ENCODE results near the gene ATXN1. TPM values are rescaled to one million over a fixed set of nuclear protein-coding genes. Genes with fewer than 3 reads are reported as not detected.

Gene ATXN1
- total RNA-seq, 5 donors from 2014 or later (not counting 1 experiment from before 2014, with no cell fraction given): 65.1 to 101 (median 77.5) TPM

GRCh38 chr6:16783509-16783908 lies 22.2 kb upstream of the ATXN1 start:
- H3K4me1 Mint-ChIP-seq: peaks cover 0 to 6% (median 4%) of the 10 kb centered on the region in 3 donors
- H3K9me3 Mint-ChIP-seq: peaks cover 3 to 8% (median 4%) of the 10 kb centered on the region in 3 donors
- no peak overlapping the region for H3K4me3 ChIP-seq (ENCODE audit: control insufficient read depth in 1 of 2, extremely low read depth in 1 of 2, low read length in 1 of 2)
- ChIA-PET CTCF (interaction anchor here (0.5 to 1.2 kb wide), 4 partner anchors 9 to 931 kb away, joined by 3 to 7 read pairs (median 3); no protein-coding TSS in a partner anchor), POLR2A (no interaction called here)
- no peaks in the 10 kb centered on the region for H3K4me1 ChIP-seq (ENCODE audit: control insufficient read depth in 1 of 2, extremely low read depth in 1 of 2, insufficient read depth in 2 of 2, low read length in 2 of 2)
- no peaks in the 10 kb centered on the region for H3K36me3 ChIP-seq (ENCODE audit: control insufficient read depth in 2 of 2, extremely low read depth in 1 of 2, insufficient read depth in 1 of 2, low read length in 1 of 2)
- H3K9me3 ChIP-seq: no peaks in the 10 kb centered on the region
- no CpG with 5 or more reads among the region's 4 CpGs for WGBS (ENCODE audit: insufficient coverage)
- DNase-seq (no peak), ATAC-seq (replicated peaks in 1 of 4) (no peak)
- H3K27ac Mint-ChIP-seq: no peak overlapping the region
- no peaks in the 10 kb centered on the region for H3K27me3 ChIP-seq (replicated peaks in 1 of 2; ENCODE audit: control insufficient read depth in 2 of 2, extremely low read depth in 1 of 2, insufficient read depth in 2 of 2, low read length in 1 of 2)
- peaks cover 3% of the 10 kb centered on the region for H3K36me3 Mint-ChIP-seq
- H3K27ac ChIP-seq (ENCODE audit: low read length): no peak overlapping the region
- peaks cover 0 to 2% of the 10 kb centered on the region in 2 donors for H3K27me3 Mint-ChIP-seq
- no peak overlapping the region for H3K4me3 Mint-ChIP-seq

GRCh38 chr6:16782278-16782677 lies 21.0 kb upstream of the ATXN1 start:
- ChIA-PET POLR2A (interaction anchor here in 1 of 2 donors (0.5 kb wide), 1 partner anchor 1176 kb away, joined by 3 read pairs; no protein-coding TSS in a partner anchor), CTCF (no interaction called here)
- no peaks in the 10 kb centered on the region for H3K36me3 ChIP-seq (ENCODE audit: control insufficient read depth in 2 of 2, extremely low read depth in 1 of 2, insufficient read depth in 1 of 2, low read length in 1 of 2)
- Mint-ChIP-seq H3K9me3 (peaks cover 2 to 4% (median 4%) of the 10 kb centered on the region in 3 donors), H3K27me3 (peaks cover 0 to 3% of the 10 kb centered on the region in 2 donors), H3K4me3 (no peak overlapping the region), H3K4me1 (peaks cover 0 to 6% (median 2%) of the 10 kb centered on the region in 3 donors), H3K36me3 (peaks cover 3% of the 10 kb centered on the region), H3K27ac (no peak overlapping the region)
- no peak for ATAC-seq (replicated peaks in 1 of 4)
- H3K4me1 ChIP-seq (ENCODE audit: control insufficient read depth in 1 of 2, extremely low read depth in 1 of 2, insufficient read depth in 2 of 2, low read length in 2 of 2): no peaks in the 10 kb centered on the region
- H3K9me3 ChIP-seq: no peaks in the 10 kb centered on the region
- no peaks in the 10 kb centered on the region for H3K27me3 ChIP-seq (replicated peaks in 1 of 2; ENCODE audit: control insufficient read depth in 2 of 2, extremely low read depth in 1 of 2, insufficient read depth in 2 of 2, low read length in 1 of 2)
- H3K27ac ChIP-seq (ENCODE audit: low read length): no peak overlapping the region
- WGBS (ENCODE audit: insufficient coverage): 80% methylated on average over 2 of the region's 4 CpGs
- DNase-seq: no peak
- no peak overlapping the region for H3K4me3 ChIP-seq (ENCODE audit: control insufficient read depth in 1 of 2, extremely low read depth in 1 of 2, low read length in 1 of 2)

- no peak overlapping the region for H3K4me3 Mint-ChIP-seq
- CTCF ChIA-PET: interaction anchor here in 1 of 2 donors (0.6 kb wide), 1 partner anchor 812 kb away, joined by 6 read pairs; no protein-coding TSS in a partner anchor
These were observed 20.3 kb upstream of the ATXN1 start for GRCh38 chr6:16781348-16782169.

GRCh38 chr6:16778521-16778920 lies 17.3 kb upstream of the ATXN1 start:
- no peak for DNase-seq
- H3K4me1 ChIP-seq (ENCODE audit: control insufficient read depth in 1 of 2, extremely low read depth in 1 of 2, insufficient read depth in 2 of 2, low read length in 2 of 2): no peaks in the 10 kb centered on the region
- Mint-ChIP-seq H3K4me1 (peaks cover 0 to 6% (median 0%) of the 10 kb centered on the region in 3 donors), H3K27ac (no peak overlapping the region), H3K36me3 (peaks cover 3% of the 10 kb centered on the region), H3K4me3 (no peak overlapping the region), H3K27me3 (peaks cover 3 to 4% of the 10 kb centered on the region in 2 donors), H3K9me3 (peaks cover 2 to 4% (median 4%) of the 10 kb centered on the region in 3 donors)
- no CpG with 5 or more reads among the region's 5 CpGs for WGBS (ENCODE audit: insufficient coverage)
- H3K27me3 ChIP-seq (replicated peaks in 1 of 2; ENCODE audit: control insufficient read depth in 2 of 2, extremely low read depth in 1 of 2, insufficient read depth in 2 of 2, low read length in 1 of 2): no peaks in the 10 kb centered on the region
- POLR2A ChIA-PET: no interaction called here
- H3K36me3 ChIP-seq (ENCODE audit: control insufficient read depth in 2 of 2, extremely low read depth in 1 of 2, insufficient read depth in 1 of 2, low read length in 1 of 2): no peaks in the 10 kb centered on the region
- no peak overlapping the region for H3K27ac ChIP-seq (ENCODE audit: low read length)
- H3K4me3 ChIP-seq (ENCODE audit: control insufficient read depth in 1 of 2, extremely low read depth in 1 of 2, low read length in 1 of 2): no peak overlapping the region
- no peak for ATAC-seq (replicated peaks in 1 of 4)
- no peaks in the 10 kb centered on the region for H3K9me3 ChIP-seq
- CTCF ChIA-PET: no interaction called here

More at GRCh38 chr6:16781348-16782169, 20.3 kb upstream of the ATXN1 start:
- no peak for DNase-seq
- ATAC-seq (replicated peaks in 1 of 4): no peak
- Histone ChIP-seq H3K9me3 (no peaks in the 10 kb centered on the region), H3K4me3 (ENCODE audit: control insufficient read depth in 1 of 2, extremely low read depth in 1 of 2, low read length in 1 of 2) (no peak overlapping the region), H3K4me1 (ENCODE audit: control insufficient read depth in 1 of 2, extremely low read depth in 1 of 2, insufficient read depth in 2 of 2, low read length in 2 of 2) (no peaks in the 10 kb centered on the region), H3K27ac (ENCODE audit: low read length) (no peak overlapping the region), H3K27me3 (replicated peaks in 1 of 2; ENCODE audit: control insufficient read depth in 2 of 2, extremely low read depth in 1 of 2, insufficient read depth in 2 of 2, low read length in 1 of 2) (no peaks in the 10 kb centered on the region), H3K36me3 (ENCODE audit: control insufficient read depth in 2 of 2, extremely low read depth in 1 of 2, insufficient read depth in 1 of 2, low read length in 1 of 2) (no peaks in the 10 kb centered on the region)
- Mint-ChIP-seq H3K9me3 (peaks cover 2 to 4% (median 4%) of the 10 kb centered on the region in 3 donors), H3K27me3 (peaks cover 3 to 4% of the 10 kb centered on the region in 2 donors), H3K27ac (no peak overlapping the region), H3K4me1 (peaks cover 0 to 6% (median 0%) of the 10 kb centered on the region in 3 donors), H3K36me3 (peaks cover 3% of the 10 kb centered on the region)
- 88% methylated on average over 8 of the region's 8 CpGs for WGBS (ENCODE audit: insufficient coverage)
- POLR2A ChIA-PET: no interaction called here

GRCh38 chr6:16777794-16778193 lies 16.5 kb upstream of the ATXN1 start:
- Mint-ChIP-seq H3K36me3 (peaks cover 3% of the 10 kb centered on the region), H3K27me3 (peaks cover 3 to 4% of the 10 kb centered on the region in 2 donors), H3K27ac (no peak overlapping the region), H3K4me1 (peaks cover 0 to 6% (median 2%) of the 10 kb centered on the region in 3 donors), H3K4me3 (no peak overlapping the region), H3K9me3 (peaks cover 2 to 4% (median 4%) of the 10 kb centered on the region in 3 donors)
- DNase-seq (no peak), ATAC-seq (replicated peaks in 1 of 4) (no peak)
- Histone ChIP-seq H3K27me3 (replicated peaks in 1 of 2; ENCODE audit: control insufficient read depth in 2 of 2, extremely low read depth in 1 of 2, insufficient read depth in 2 of 2, low read length in 1 of 2) (no peaks in the 10 kb centered on the region), H3K4me1 (ENCODE audit: control insufficient read depth in 1 of 2, extremely low read depth in 1 of 2, insufficient read depth in 2 of 2, low read length in 2 of 2) (no peaks in the 10 kb centered on the region), H3K27ac (ENCODE audit: low read length) (no peak overlapping the region), H3K9me3 (no peaks in the 10 kb centered on the region), H3K36me3 (ENCODE audit: control insufficient read depth in 2 of 2, extremely low read depth in 1 of 2, insufficient read depth in 1 of 2, low read length in 1 of 2) (no peaks in the 10 kb centered on the region), H3K4me3 (ENCODE audit: control insufficient read depth in 1 of 2, extremely low read depth in 1 of 2, low read length in 1 of 2) (no peak overlapping the region)
- 100% methylated on average over 4 of the region's 5 CpGs for WGBS (ENCODE audit: insufficient coverage)
- ChIA-PET CTCF (no interaction called here), POLR2A (no interaction called here)

GRCh38 chr6:16776394-16777017 lies 15.2 kb upstream of the ATXN1 start:
- H3K27me3 Mint-ChIP-seq: peaks cover 3 to 4% of the 10 kb centered on the region in 2 donors
- no peak for DNase-seq
- Histone ChIP-seq H3K36me3 (ENCODE audit: control insufficient read depth in 2 of 2, extremely low read depth in 1 of 2, insufficient read depth in 1 of 2, low read length in 1 of 2) (no peaks in the 10 kb centered on the region), H3K4me1 (ENCODE audit: control insufficient read depth in 1 of 2, extremely low read depth in 1 of 2, insufficient read depth in 2 of 2, low read length in 2 of 2) (peaks cover 0 to under 1% of the 10 kb centered on the region in 2 experiments), H3K4me3 (ENCODE audit: control insufficient read depth in 1 of 2, extremely low read depth in 1 of 2, low read length in 1 of 2) (no peak overlapping the region), H3K27ac (ENCODE audit: low read length) (no peak overlapping the region), H3K9me3 (no peaks in the 10 kb centered on the region), H3K27me3 (replicated peaks in 1 of 2; ENCODE audit: control insufficient read depth in 2 of 2, extremely low read depth in 1 of 2, insufficient read depth in 2 of 2, low read length in 1 of 2) (no peaks in the 10 kb centered on the region)
- no peak overlapping the region for H3K4me3 Mint-ChIP-seq
- peaks cover 2 to 4% (median 4%) of the 10 kb centered on the region in 3 donors for H3K9me3 Mint-ChIP-seq
- no peak for ATAC-seq (replicated peaks in 1 of 4)
- ChIA-PET CTCF (interaction anchor here in 1 of 2 donors (2.4 kb wide), 1 partner anchor 13 kb away, joined by 11 read pairs; no protein-coding TSS in a partner anchor), POLR2A (no interaction called here)
- 100% methylated on average over 2 of the region's 4 CpGs for WGBS (ENCODE audit: insufficient coverage)
- peaks cover 3% of the 10 kb centered on the region for H3K36me3 Mint-ChIP-seq
- H3K27ac Mint-ChIP-seq: no peak overlapping the region
- H3K4me1 Mint-ChIP-seq: peaks cover 3 to 14% (median 8%) of the 10 kb centered on the region in 3 donors
